HG03342 (cell line): ENCODE data around the gene MOSPD3.
A peak's percentile ranks its signal among the peaks of the same experiment; 100 is the strongest.

Experiments
- ATAC-seq: cut with Tn5 transposase; IDR thresholded peaks from one replicate; pipeline ENCODE4 v1.9.1; 2021; ENCODE audit warnings: mild to moderate bottlenecking, moderate library complexity; ENCODE audit not compliant: unreplicated experiment

Gene MOSPD3

GRCh38 chr7:100590077-100590737, 22.1 kb upstream of the MOSPD3 start:
- ATAC-seq, result no peak

DNA sequence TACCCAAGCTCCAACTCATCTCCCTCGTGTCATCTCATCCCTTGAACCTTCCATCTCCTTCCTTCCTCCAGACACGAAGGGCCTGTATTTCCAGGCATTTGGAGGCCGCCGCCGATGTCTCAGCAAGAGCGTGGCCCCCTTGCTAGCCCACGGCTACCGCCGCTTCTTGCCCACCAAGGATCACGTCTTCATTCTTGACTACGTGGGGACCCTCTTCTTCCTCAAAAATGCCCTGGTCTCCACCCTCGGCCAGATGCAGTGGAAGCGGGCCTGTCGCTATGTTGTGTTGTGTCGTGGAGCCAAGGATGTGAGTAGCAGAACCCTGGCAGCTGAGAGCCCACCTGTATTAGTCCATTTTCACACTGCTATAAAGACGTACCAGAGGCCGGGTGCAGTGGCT, 20.7 kb upstream of the MOSPD3 start:
- no peak for ATAC-seq

GRCh38 chr7:100595188-100595587, 17.2 kb upstream of the MOSPD3 start:
- no peak for ATAC-seq

GRCh38 chr7:100598425-100598824, 13.9 kb upstream of the MOSPD3 start:
- no peak for ATAC-seq

DNA sequence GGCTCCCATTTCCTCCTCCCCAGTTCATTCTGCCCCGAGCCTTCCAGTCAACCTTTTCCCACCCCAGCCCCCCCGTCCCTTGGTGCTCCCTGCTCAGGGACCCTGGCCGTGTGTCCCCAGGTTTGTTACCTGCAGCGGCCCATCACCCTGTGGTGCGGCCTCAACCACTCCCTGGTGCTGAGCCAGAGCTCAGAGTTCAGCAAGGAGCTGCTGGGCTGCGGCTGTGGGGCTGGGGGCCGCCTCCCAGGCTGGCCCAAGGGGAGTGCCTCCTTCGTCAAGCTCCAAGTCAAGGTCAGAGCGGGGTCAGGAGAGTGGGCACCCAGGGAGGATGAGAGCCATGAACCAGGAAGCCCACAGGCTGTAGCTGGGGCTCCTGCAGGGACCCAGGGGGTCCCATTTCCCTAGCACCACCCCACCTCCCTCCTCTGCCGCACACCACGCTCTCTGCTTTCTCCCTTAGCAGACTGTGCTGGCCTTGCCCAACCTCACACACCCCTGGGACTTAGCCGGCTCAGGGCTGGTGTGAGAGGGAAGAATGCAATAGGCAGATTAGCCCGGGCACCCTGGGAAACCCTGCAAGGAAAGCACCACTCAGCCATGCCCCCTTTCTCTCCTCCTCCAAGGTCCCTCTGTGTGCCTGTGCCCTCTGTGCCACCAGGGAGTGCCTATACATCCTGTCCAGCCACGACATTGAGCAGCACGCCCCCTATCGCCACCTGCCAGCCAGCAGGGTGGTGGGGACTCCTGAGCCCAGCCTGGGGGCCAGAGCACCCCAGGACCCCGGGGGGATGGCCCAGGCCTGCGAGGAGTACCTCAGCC, 12.2 kb upstream of the MOSPD3 start:
- ATAC-seq, result no peak

DNA sequence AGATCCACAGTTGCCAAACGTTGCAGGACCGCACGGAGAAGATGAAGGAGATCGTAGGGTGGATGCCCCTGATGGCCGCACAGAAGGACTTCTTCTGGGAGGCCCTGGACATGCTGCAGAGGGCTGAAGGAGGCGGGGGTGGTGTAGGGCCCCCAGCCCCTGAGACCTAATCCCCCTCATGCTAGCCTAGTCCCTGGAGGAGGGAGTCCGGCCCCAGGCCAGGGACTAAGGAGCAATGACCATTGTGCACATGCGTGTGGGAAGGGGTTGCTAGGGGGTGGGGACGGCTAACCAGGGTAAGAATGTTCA, 11.7 kb upstream of the MOSPD3 start:
- no peak for ATAC-seq

DNA sequence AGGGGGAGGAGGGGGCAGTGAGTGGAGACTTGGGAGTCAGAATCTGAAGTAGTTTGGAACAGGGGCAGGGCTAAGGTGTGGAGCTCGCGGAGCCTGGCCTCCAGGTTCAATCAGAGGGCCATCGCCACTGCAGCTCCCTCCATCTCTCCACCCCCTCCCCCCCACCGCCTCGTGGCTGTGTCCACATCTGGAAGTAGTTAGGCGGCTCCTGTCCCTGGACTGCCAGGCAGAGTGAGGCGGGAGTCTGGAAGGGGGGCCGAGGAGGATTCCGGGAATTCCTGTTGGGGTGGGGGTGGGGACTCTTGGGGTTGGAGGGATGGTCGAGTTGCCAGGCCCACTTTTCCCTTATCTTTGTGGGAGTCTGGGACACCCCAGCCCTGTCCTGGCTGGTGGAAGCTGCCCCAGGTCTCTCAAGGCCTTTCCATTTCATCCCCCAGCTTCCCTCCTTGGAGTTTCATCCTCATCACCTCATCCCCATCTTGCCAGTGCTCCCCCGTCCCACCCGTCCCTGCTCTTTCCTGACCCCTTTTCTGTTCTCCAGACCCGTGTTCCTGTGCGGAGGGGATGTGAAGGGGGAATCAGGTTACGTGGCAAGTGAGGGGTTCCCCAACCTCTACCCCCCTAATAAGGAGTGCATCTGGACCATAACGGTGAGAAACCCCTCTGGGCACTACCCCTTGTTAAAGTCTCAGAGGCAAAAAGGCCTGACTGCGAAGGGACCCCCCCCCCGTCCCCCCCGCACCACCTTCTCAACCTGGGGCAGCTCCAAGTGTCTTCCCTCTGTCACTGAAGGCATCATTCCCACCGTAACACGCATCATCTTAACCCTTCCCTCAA, 9.2 kb upstream of the MOSPD3 start:
- no peak for ATAC-seq

DNA sequence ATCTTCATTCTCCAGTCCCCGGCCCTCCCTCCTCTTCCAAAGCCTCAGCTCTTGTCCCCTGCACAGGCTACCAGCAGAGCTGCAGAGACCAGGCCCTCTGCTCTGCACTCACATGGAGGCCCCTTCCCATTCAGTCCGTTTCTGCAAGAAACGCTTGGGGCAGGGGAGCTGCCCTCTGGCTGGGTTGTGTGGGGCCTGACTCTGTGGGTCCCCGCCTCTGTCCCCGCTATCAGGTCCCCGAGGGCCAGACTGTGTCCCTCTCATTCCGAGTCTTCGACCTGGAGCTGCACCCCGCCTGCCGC, 8.7 kb upstream of the MOSPD3 start:
- peak; percentile 9 for ATAC-seq

DNA sequence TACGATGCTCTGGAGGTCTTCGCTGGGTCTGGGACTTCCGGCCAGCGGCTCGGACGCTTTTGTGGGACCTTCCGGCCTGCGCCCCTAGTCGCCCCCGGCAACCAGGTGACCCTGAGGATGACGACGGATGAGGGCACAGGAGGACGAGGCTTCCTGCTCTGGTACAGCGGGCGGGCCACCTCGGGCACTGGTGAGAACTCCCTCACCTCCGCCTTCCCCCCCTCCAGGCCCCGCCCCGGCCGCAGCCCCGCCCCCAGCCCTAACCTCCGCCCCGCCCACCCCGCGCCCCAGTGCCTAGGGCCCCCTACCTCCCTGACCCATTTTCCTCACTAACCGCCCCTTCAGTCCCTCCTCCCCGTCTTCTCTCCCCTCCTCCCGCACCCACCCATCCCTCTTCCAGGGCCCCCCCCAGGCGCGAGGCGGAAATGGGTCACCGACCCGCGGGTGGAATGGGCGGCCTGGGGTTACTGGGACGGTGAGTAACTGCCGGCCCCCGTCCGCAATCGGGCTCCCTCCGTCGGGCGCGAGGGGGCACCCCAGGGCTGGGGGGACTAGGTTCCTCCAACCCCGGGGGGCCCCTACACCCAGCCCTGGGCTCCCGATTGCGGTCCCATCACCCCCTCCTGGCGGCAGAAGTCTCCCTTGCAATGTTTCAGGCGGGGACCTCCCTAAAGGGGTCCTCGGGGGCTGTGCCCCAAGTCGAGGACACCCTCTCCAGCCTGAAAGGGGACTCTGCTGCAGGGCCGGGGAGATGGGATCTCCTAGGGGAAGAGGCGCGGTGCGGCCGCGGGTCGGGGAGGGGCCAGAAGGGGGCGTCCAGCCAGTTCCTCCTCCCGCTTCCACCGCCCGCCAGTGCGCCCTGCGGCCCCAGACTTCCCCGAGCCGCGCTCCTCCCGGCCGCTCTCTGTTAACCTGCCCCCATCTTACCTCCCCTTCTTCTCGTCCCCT, 8.0 kb upstream of the MOSPD3 start:
- ATAC-seq, result peak; percentile 51

GRCh38 chr7:100604976-100605911, 7.1 kb upstream of the MOSPD3 start:
- no peak for ATAC-seq

DNA sequence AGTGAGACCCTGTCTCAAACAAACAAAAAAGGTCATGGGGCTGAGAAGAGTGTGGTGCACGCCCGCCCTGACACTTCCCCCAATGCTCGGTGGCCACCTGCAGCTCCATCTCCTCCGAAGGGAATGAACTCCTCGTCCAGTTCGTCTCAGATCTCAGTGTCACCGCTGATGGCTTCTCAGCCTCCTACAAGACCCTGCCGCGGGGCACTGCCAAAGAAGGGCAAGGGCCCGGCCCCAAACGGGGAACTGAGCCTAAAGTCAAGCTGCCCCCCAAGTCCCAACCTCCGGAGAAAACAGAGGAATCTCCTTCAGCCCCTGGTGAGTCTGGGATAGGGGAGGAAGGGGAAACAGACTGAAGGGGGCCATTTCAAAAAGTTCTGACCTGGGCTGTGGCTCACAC, 6.0 kb upstream of the MOSPD3 start:
- no peak for ATAC-seq

DNA sequence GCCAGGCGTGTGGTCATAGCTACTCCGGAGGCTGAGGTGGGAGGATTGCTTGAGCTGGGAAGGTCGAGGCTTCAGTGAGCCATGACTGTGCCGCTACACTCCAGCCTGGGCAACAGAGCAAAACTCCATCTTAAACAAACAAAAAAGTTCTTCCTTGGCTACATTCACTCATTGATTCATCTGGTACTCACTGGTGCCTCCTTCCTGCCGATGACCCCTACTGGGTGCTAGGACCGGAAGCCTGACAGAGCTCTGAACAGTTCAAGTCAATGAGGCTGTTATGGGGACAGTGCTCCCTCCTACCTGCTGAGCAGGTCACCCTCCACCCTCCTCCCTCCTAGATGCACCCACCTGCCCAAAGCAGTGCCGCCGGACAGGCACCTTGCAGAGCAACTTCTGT, 5.2 kb upstream of the MOSPD3 start:
- ATAC-seq, result no peak

DNA sequence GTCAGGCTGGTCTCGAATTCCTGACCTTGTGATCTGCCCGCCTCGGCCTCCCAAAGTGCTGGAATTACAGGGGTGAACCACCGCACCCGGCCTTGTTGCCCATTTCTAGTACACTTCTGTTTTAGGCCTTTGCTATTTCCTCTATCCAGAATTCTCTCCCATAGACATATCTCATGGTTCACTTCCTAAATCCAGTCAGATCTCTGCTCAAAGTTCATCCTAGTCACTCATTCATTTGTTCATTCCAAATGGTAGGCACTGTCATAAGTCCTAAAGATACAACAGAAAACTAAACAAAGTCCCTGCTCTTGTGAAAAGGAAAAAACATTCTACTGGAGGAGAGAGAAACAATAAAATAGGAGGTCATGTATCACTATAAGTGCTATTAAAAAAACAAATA, 2.4 kb upstream of the MOSPD3 start:
- ATAC-seq, result no peak

DNA sequence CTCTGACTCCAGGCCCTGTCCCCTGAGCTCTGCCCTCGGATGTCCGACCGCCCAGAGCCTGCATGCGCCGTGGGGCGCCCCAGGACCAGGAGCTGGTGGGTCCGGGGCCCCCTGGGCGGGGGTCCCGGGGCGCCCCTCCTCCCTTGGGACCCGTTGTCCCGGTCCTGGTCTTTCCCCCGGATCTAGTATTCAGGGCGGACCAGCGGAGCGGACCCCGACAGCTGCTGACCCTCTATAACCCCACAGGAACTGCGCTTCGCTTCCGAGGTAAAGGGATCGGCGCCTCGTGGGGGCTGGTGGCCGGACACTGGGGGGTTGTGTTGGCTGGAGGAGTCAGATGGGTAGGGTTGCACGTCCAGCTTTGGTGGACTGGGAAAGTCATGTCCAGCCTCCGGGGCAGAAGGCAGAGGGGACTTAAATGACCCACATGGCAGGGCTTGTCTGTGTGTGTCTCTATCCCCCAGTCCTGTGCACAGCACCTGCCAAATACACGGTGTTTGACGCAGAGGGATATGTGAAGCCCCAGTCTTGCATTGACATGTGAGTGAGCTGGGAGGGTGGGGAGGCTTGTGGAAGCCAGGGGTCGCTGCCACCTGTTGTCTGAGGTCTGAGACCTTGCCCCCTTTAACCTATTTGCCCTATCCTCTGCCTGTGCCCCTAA, 520 bp downstream of the MOSPD3 start:
- ATAC-seq, result no peak

DNA sequence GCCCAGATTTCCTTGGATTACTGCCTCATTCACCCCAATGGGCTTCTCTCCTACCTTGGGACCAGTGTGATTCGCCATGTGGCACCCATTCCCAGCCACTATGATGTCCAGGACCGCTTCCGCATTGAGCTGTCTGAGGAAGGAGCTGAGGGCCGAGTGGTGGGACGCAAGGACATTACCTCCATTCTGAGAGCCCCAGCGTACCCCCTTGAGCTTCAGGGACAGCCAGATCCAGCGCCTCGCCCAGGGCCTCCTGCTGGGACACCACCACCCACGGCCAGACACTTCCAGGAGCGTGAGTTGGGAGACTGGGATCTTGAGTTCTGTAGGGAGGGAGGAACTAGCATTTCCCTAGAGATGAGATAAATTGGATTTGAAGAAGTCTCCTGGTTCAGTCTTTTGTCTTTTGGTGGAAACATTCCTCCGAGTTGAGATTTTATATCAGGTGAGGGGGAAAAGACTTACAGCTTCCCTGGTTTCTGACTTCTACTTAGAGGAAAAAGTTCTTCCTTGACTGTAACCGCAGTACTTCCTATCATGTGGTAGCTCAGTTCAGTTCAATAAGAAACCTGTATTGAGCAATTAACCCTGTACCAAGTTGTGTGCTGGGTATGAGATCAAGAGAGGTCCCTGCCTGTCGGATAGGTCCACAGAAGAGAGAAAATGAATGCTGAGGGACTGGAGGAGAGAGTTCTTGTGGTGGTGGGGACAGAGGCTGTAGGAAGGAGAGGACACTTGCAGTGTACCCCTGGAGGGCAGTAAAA, 1.3 kb downstream of the MOSPD3 start:
- ATAC-seq, result no peak

DNA sequence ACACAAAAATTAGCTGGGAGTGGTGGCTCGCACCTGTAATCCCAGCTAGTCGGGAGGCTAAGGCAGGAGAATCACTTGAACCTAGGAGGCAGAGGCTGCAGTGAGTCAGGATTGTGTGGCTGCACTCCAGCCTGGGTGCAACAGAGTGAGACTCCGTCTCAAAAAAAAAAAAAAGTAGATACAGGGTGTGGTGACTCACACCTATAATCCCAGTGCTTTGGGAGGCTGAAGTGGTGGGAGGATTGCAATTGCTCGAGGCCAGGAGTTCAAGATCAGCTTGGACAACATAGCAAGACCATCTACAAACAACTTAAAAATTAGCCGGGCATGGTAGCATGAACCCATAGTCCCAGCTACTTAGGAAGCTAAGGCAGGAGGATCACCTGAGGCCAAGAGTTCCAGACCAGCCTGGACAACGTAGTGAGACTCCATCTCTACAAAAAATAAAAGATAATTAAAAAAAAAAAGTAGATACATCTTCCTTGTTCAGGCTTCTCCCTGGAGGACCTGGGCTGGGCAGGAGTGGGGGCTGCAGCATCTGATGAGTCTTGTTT, 2.0 kb downstream of the MOSPD3 start:
- ATAC-seq, result no peak

- ATAC-seq, result no peak
Observed at GRCh38 chr7:100620239-100620638, 7.9 kb downstream of the MOSPD3 start.

DNA sequence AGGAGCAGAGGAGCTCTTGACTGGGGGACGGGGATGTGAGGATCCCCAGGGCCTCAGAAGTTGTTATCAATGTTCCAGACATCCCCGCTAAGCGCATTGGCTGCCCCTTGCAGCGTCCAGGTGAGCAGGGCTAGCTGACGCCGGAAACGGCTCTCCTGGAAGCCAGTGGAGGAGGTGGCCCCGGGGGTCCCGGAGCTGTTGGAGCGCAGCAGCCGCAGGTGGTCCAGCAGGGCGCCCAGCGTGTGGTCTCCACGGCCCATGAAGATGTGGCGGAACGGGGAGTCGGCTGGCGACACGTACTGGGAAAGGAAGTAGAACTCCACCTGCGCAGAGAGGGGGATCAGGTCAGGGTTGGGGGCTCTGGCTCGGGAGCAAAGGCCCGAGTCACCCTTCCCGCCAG, 8.5 kb downstream of the MOSPD3 start:
- ATAC-seq, result no peak
